HCT116 (cell line): ENCODE data around the gene DNAH7. TPM values are rescaled to one million over a fixed set of nuclear protein-coding genes. Genes with fewer than 3 reads are reported as not detected.

Experiments
- ATAC-seq: fragments of 200-7000 bp; cut with Tn5 transposase; 2 replicates; pipeline ENCODE4 v1.9.1; 2020; ENCODE audit warnings: mild to moderate bottlenecking, moderate library complexity
- BruUV-seq: library from RNA; stranded (reverse); fragments of 400-500 nt; replicated peaks from 2 replicates; lab custom pipeline; 2021; lab: Mats Ljungman, UMichigan
- CTCF ChIA-PET: fragments of 300-600 bp; sonication (Branson Sonifier 250); formaldehyde crosslinking; loops from one replicate; lab custom pipeline; 2021; ENCODE audit warnings: antibody characterized with exemption; lab: Charles Lee
- POLR2A ChIA-PET: fragments of 300-600, 350-600 bp; sonication (Branson Sonifier 250); formaldehyde crosslinking; loops from one replicate; lab custom pipeline; 2021; ENCODE audit warnings: antibody characterized with exemption; lab: Charles Lee
- RAD21 ChIA-PET, 2 experiments: fragments of 300-600 bp; sonication (Branson Sonifier 250); formaldehyde crosslinking; loops; one replicate each; lab custom pipeline; 2023; ENCODE audit warnings: low total read pairs in 2 of 2; ENCODE audit not compliant: uncharacterized antibody in 2 of 2, unreplicated experiment in 2 of 2, low non-redundant PET in 1 of 2; lab: Charles Lee
- DNase-seq: peaks from one replicate; pipeline ENCODE4 v3.0.0-alpha.2; 2010; ENCODE audit warnings: low read depth, low spot score
- H2AFZ ChIP-seq: fragments of 200-600 bp; shearing (Covaris generic), sonication (generic); 2 replicates; pipeline ENCODE4 v1.6.1; 2017; ENCODE audit warnings: low read depth, mixed run types, mixed read lengths, antibody characterized with exemption, low read length; ENCODE audit not compliant: poor library complexity, severe bottlenecking
- H3K27ac ChIP-seq: 2 replicates; pipeline ENCODE4 v1.5.1; 2012; ENCODE audit warnings: low read depth, low read length
- H3K27me3 ChIP-seq: fragments of 200-600 bp; sonication (generic); 2 replicates; pipeline ENCODE4 v1.6.1; 2016; ENCODE audit warnings: mixed run types, low read length, mixed read lengths; ENCODE audit not compliant: insufficient read depth
- H3K36me3 ChIP-seq, 2 experiments: fragments of 200-500 bp in 1 of 2; fragments of 200-600 bp in 1 of 2; sonication (Bioruptor generic) in 1 of 2; sonication (generic) in 1 of 2; 2 replicates each; pipeline versions ENCODE4 v1.5.1 to v1.6.1; 2014 to 2016; ENCODE audit warnings: low read length in 2 of 2, inconsistent platforms in 1 of 2, mixed read lengths in 1 of 2, mixed run types in 1 of 2; ENCODE audit not compliant: insufficient read depth in 2 of 2, control insufficient read depth in 1 of 2
- H3K4me1 ChIP-seq, 2 experiments: fragments of 200-600 bp in 1 of 2; sonication (generic) in 1 of 2; 2 replicates each; pipeline versions ENCODE4 v1.5.1 to v1.6.1; 2012 to 2017; ENCODE audit warnings: low read length in 2 of 2, inconsistent platforms in 1 of 2, mild to moderate bottlenecking in 1 of 2, mixed read lengths in 1 of 2, mixed run types in 1 of 2, moderate library complexity in 1 of 2; ENCODE audit not compliant: insufficient read depth in 2 of 2, control insufficient read depth in 1 of 2
- H3K4me2 ChIP-seq: fragments of 200-600 bp; sonication (generic); 2 replicates; pipeline ENCODE4 v1.6.1; 2017; ENCODE audit warnings: mixed run types, low read length, mixed read lengths
- H3K4me3 ChIP-seq, 2 experiments: fragments of 200-600 bp in 1 of 2; sonication (generic) in 1 of 2; replicated peaks in 1 of 2; 2 replicates each; pipeline ENCODE4 v1.5.1; 2011 to 2016; ENCODE audit warnings: low read length in 2 of 2, control low read depth in 1 of 2, low read depth in 1 of 2, mild to moderate bottlenecking in 1 of 2, mixed read lengths in 1 of 2, mixed run types in 1 of 2
- H3K79me2 ChIP-seq: fragments of 200-600 bp; sonication (generic); 2 replicates; pipeline ENCODE4 v1.6.1; 2017; ENCODE audit warnings: mild to moderate bottlenecking, mixed run types, low read length, moderate library complexity, mixed read lengths; ENCODE audit not compliant: insufficient read depth
- H3K9ac ChIP-seq: fragments of 200-600 bp; sonication (generic); 2 replicates; pipeline ENCODE4 v1.6.1; 2016; ENCODE audit warnings: low read length, mixed read lengths
- H3K9me2 ChIP-seq: fragments of 200-600 bp; sonication (generic), shearing (Covaris generic); 2 replicates; pipeline ENCODE4 v1.6.1; 2017; ENCODE audit warnings: mixed run types, mild to moderate bottlenecking, moderate library complexity; ENCODE audit not compliant: insufficient read depth
- H3K9me3 ChIP-seq, 2 experiments: fragments of 200-500 bp in 1 of 2; fragments of 200-600 bp in 1 of 2; sonication (Bioruptor generic) in 1 of 2; sonication (generic) in 1 of 2; 2 replicates each; pipeline ENCODE4 v1.6.1; 2014 to 2017; ENCODE audit warnings: low read length in 2 of 2, mixed read lengths in 2 of 2, inconsistent platforms in 1 of 2, low read depth in 1 of 2, mild to moderate bottlenecking in 1 of 2, mixed run types in 1 of 2, moderate library complexity in 1 of 2; ENCODE audit not compliant: control insufficient read depth in 1 of 2, insufficient read depth in 1 of 2
- H4K20me1 ChIP-seq: fragments of 200-600 bp; sonication (generic), shearing (Covaris generic); 2 replicates; pipeline ENCODE4 v1.6.1; 2017; ENCODE audit warnings: mixed run types, mild to moderate bottlenecking, moderate library complexity; ENCODE audit not compliant: insufficient read depth
- ATF3 ChIP-seq: IDR thresholded peaks from 2 replicates; pipeline ENCODE4 v1.6.1; 2012
- CBX3 ChIP-seq: IDR thresholded peaks from 2 replicates; pipeline ENCODE4 v1.6.1; 2012; ENCODE audit warnings: low read depth
- CEBPB ChIP-seq: IDR thresholded peaks from 2 replicates; pipeline ENCODE4 v1.6.1; 2012; ENCODE audit warnings: low read depth
- EZH2phosphoT487 ChIP-seq: fragments of 200-600 bp; IDR thresholded peaks from 2 replicates; pipeline ENCODE4 v1.6.1; 2018; ENCODE audit warnings: antibody characterized with exemption, borderline replicate concordance
- JUND ChIP-seq: IDR thresholded peaks from 2 replicates; pipeline ENCODE4 v1.6.1; 2012
- MAX ChIP-seq: IDR thresholded peaks from 2 replicates; pipeline ENCODE4 v1.6.1; 2012
- POLR2AphosphoS5 ChIP-seq: IDR thresholded peaks from 2 replicates; pipeline ENCODE4 v1.6.1; 2011; ENCODE audit warnings: mild to moderate bottlenecking, low read depth, low read length, moderate library complexity
- RAD21 ChIP-seq: IDR thresholded peaks from 2 replicates; pipeline ENCODE4 v1.6.1; 2012; ENCODE audit warnings: low read depth, mild to moderate bottlenecking
- REST ChIP-seq: IDR thresholded peaks from 2 replicates; pipeline ENCODE4 v1.6.1; 2012; ENCODE audit warnings: low read depth
- SP1 ChIP-seq: IDR thresholded peaks from 2 replicates; pipeline ENCODE4 v1.6.1; 2012; ENCODE audit warnings: low read depth
- SRF ChIP-seq: IDR thresholded peaks from 2 replicates; pipeline ENCODE4 v1.6.1; 2012; ENCODE audit warnings: low read depth
- ZBTB33 ChIP-seq: IDR thresholded peaks from 2 replicates; pipeline ENCODE4 v1.6.1; 2011; ENCODE audit warnings: mild to moderate bottlenecking, low read length, moderate library complexity; ENCODE audit not compliant: insufficient replicate concordance; ENCODE audit errors: extremely low read depth
- ZFX ChIP-seq: fragments of 450-650 bp; IDR thresholded peaks from 2 replicates; pipeline ENCODE4 v1.6.1; 2017
- intact Hi-C: fragments of 100-400 bp; cut with micrococcal nuclease; formaldehyde crosslinking; loops from 2 replicates; pipeline ENCODE4 v1.10.0; 2022
- total RNA-seq: library from RNA; stranded (reverse); gene quantifications from one replicate; pipeline ENCODE4 v1.2.1, GENCODE V29; 2021; ENCODE audit not compliant: unreplicated experiment

DNAH7 gene
- total RNA-seq, 1 experiment from 2014 or later: not detected

- Histone ChIP-seq H3K9me3 (no peaks in the 10 kb centered on the region), H3K27ac (no peak overlapping the region), H3K36me3 (no peaks in the 10 kb centered on the region), H4K20me1 (no peaks in the 10 kb centered on the region), H3K27me3 (no peaks in the 10 kb centered on the region), H3K9ac (no peak overlapping the region), H3K9me2 (no peaks in the 10 kb centered on the region), H3K4me2 (no peak overlapping the region), H3K4me3 (no peak overlapping the region), H2AFZ (no peak overlapping the region), H3K79me2 (peaks cover 81% of the 10 kb centered on the region), H3K4me1 (peaks cover 2 to 14% of the 10 kb centered on the region in 2 experiments; a peak in 1 of 4 replicates)
- CTCF ChIA-PET: no interaction called here
- ATAC-seq (no peak), DNase-seq (no peak)
- TF ChIP-seq SP1 (no peak), SRF (no peak), MAX (no peak), REST (no peak), POLR2AphosphoS5 (no peak), EZH2phosphoT487 (no peak), ZFX (no peak), CEBPB (no peak), CBX3 (no peak), JUND (no peak), RAD21 (no peak), ATF3 (no peak), ZBTB33 (no peak)
- RAD21 ChIA-PET: no interaction called here
- no TSS peak for BruUV-seq
- POLR2A ChIA-PET: no interaction called here
- intact Hi-C loops: no loop called here
Measured at GRCh38 chr2:195696012-195696411, 372.6 kb downstream of the DNAH7 start.
